ENCODE data around the gene ABCG4.
"Not testable (repeated sequence)": the region's sequence is repeated elsewhere in the genome, so short reads cannot be mapped to it uniquely, and the experiment has no call there.

ABCG4 gene

DNA sequence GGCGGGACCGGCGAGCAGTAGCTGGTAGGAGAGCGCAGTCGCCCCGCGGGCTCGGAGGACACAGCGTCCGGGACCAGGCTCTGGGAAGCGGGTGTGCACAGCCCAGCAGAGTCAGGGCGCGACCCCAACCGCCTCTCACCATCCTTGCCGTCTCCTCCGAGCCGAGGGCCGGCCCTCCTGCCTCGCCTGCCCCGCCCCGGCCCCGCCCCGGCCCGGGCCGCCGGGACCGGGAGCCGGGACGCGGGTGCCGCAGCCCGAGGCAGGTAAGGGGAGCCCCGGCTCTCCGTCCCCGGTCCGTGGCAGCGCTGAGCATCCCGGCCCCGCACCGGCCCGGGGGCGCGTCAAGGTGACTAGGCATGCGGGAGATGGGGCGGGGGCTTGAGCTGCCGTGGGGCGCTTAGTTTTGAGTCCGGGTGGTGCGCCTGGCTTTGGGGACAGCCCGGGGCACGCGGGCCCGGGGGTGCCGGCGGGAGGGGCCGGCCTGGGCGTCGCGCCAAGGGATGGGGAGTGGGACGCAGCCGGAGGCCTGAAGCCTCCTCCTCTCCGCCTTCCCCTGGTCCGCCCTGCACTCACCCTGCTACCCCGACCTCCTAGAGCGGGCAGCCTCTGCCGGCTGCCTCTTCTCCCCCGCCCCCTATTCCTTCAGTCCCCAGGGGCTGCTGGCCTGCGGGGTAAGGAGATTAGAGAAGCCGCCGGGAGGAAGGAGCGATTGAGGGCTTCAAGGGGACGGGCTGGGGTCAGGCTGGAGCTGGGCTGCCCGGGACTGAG, at the start of gene ABCG4:
Gene ABCG4, plus strand, starts transcription at position 35 of the 768 bp plus-strand sequence. CDS start 914 bp downstream, outside the sequence.
- DNase-seq, result no peak

- DNase-seq, result no peak
Measured at GRCh38 chr11:119099711-119100110, 49.1 kb upstream of the ABCG4 start.

- DNase-seq, result peak; percentile 32
Measured at GRCh38 chr11:119100246-119100970, 48.4 kb upstream of the ABCG4 start.

- no peak for DNase-seq
Measured at GRCh38 chr11:119100994-119101758, 47.7 kb upstream of the ABCG4 start.

DNA sequence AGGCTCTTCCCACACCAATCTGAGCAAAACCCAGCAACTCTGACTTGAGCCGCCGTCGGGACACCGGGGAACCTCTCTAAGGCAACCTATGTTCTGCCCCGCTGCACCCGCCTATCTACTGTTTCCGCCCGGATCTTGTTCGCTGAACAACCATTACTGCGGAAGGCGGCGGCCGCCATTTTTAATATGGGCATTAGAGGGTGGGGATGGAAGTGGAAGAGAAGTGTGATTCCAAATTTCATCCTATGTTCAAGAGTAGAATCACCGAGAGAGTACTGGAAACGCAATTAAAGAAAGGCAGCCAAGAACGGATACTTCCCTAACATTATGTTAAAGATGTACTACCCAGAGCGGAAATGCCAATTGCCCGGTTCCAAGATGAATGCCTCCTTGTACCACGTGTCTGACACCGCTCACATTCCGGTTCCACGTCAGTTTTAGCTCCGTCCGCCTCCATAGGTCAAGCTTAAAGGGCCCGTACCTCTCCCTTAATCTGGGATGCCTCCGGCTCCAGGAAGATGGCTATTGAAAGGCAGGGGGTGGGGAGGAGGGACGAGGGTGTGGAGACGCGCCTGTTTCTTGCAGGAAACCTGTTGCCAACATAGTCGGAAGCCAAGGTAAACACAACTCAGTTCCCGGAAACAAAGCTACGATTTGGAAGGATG, 47.0 kb upstream of the ABCG4 start, which contains the start of gene DPAGT1:
Gene DPAGT1, minus strand, starts transcription at position 95 of the 665 bp plus-strand sequence. CDS start 198 bp downstream, outside the sequence.
- peak; percentile 88 for DNase-seq

DNA sequence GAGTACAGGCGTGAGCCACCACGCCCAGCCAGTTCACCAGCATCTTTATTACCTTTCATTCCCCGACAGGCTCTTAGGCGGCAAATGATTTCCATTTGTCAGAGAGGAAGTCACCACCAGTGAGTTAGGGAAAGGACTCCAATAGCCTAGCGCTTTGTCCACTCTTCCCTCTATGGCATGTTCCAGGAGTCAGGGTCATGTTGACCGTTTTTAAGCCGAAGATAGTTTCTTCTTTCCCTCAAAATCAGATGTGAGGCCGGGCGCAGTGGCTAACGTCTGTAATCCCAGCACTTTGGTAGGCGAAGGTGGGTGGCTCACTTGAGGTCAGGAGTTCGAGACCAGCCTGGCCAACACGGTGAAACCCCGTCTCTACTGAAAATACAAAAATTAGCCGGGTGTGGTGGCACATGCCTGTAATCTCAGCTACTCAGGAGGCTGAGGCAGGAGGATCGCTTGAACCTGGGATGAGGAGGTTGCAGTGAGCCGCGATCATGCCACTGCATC, 45.6 kb upstream of the ABCG4 start:
- not testable (repeated sequence) for DNase-seq

- DNase-seq, result no peak
Measured at GRCh38 chr11:119103793-119104192, 45.1 kb upstream of the ABCG4 start.

DNA sequence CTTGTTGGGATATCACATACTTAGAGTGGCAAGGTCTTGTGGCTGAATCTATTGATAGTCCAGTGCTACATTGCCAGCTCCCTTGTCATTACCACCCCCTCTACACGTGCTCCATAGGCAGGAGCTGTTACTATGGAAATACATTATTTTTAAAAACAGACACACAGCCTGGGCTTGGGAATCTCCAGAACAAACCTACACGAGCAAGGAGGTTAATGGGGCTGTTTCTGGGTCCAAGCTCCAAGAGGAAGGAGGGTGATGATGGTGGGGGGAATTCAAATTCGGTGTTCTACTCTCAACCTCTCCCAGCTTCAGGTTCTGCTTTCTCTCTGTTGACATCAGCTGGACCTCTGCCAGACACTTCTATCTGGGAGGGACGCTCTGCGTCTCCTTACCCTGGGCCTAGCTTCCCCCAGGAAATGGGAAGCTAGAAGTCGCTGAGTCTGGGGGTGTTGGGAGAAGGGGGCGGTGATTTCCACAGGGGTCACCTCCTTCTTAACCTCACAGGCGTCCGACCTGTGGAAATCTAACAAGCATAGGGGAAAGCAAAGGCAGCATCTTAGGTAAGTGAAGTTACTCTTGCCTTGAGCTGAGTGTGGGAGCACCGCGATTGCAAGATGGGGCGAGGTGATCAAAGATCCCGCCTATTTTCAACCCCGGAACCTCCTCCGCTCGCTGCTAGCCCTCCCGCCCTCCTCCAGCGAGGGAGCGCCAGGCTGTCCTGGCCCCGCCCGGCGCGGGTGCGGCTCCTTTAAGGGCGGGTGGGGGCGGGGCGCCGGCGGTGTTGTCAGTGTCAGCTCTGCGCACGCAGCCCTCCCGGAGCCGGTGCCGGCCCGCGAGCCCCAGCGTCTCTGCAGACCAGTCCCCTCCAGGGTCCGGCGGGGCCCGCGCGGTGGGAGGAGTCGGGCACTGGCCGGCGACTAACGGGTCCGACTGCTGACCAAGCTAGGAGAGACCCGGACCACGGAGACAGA, 42.0 kb upstream of the ABCG4 start, which contains the start of gene C2CD2L:
Gene C2CD2L, plus strand, starts transcription at position 781 of the 974 bp plus-strand sequence. CDS start 398 bp downstream, outside the sequence.
- peak; percentile 69 for DNase-seq

DNA sequence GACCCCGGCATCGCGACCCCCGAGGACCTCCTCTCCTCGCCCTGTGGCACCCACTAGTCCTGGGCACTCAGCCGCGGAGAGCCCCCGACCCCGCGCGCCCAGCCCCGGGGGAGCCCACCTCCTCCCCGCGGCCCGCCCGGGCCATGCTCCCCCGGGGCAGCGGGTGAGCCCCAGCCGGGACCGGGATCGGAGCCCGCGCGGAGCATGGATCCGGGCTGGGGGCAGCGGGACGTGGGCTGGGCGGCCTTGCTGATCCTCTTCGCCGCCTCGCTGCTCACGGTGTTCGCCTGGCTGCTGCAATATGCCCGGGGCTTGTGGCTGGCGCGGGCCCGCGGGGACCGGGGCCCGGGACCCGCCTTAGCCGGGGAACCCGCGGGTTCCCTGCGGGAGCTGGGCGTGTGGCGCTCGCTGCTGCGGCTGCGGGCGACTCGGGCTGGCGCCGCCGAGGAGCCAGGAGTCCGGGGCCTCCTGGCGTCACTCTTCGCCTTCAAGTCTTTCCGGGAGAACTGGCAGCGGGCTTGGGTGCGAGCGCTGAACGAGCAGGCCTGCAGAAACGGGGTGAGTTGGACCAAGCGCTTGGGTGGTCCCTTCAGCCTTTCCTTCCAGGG, 41.2 kb upstream of the ABCG4 start:
- DNase-seq, result no peak

- no peak for DNase-seq
Measured at GRCh38 chr11:119108146-119108856, 40.6 kb upstream of the ABCG4 start.

- DNase-seq, result no peak
Measured at GRCh38 chr11:119108857-119109221, 40.0 kb upstream of the ABCG4 start.

- DNase-seq, result no peak
Measured at GRCh38 chr11:119109843-119110242, 39.0 kb upstream of the ABCG4 start.

DNA sequence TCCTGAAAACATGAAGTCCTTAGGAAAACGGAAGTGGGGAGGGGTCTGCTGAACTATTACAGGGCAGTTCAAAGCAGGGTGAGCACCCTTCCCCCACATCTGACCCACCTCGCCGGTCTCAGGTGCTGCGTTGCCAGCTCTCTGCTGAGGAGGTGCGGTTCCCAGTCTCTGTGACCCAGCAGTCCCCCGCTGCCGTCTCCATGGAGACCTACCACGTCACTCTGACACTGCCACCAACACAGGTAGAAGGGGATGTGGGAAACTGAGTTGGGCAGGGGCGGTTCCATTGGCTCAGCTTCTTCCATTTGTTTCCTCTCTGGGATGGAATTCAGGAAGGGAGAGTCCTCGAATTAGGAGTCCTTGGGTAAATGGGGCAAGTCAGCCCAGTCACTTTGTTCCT, 38.4 kb upstream of the ABCG4 start:
- DNase-seq, result no peak

DNA sequence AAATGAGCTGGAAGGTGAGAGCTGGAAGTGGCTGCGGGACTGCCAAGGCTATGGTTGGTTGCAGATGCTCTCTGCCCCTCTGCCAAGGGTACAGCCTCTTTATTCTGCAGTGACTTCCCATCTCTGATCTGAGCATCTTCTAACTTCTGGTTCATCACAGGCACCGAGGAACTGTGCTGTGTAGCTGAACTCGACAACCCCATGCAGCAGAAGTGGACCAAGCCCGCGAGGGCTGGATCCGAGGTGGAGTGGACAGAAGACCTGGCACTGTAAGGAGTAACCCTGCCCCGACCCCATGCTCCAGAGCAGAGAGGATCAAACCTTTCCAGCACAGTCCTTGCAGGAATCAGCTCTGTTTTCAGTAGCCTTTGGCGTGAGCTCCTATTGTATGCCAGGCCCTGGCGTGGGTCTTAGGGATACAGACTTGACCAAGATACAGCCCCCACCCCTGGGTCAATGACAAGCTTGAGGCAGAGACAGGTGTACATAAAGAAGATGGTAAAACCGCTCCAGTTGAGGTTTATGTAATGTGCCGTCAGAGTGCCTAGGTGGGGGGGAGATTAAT, 37.4 kb upstream of the ABCG4 start:
- DNase-seq, result no peak

DNA sequence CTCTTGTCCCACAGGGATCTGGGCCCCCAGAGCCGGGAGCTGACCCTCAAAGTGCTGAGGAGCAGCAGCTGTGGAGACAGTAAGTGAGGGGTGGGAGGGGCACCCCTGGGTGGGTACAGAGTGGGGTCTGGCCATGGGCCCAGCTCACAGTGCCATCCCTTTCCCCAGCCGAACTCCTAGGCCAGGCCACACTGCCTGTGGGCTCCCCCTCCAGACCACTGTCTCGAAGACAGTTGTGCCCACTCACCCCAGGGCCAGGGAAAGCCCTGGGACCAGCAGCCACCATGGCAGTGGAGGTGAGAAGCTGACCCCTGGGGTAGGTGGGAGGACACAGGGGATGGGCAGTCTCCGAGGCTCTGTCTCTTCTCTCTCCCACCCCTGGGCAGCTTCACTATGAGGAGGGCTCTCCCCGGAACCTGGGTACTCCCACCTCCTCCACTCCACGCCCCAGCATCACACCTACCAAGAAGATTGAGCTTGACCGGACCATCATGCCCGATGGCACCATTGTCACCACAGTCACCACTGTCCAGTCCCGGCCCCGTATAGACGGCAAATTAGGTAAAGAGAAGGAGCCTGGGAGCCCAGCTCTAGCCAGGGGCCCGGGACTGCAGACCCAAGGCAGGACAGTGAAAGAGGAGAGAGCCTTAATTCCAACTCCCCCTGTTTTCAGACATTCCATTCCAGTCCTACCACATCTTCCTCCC, 36.4 kb upstream of the ABCG4 start:
- no peak for DNase-seq

GRCh38 chr11:119113716-119114115, 35.1 kb upstream of the ABCG4 start:
- no peak for DNase-seq

DNA sequence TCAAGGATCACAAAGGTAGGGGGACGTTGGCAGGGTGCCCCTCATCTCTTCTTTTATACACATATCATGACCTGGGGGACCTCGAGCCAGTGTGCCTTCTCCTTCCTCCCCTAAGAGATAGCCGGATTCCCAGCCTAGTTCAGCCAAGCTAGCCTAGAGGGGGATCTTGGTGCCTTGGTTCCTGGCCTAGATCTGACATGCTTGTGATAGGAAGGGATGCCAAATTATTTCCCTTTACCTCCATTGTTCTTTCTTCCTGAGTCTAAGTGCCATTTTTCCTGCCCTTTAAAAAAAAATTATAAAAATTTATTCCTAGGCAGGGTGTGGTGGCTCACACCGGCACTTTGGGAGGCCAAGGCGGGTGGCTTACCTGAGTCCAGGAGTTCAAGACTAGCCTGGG, 34.5 kb upstream of the ABCG4 start:
- DNase-seq, result no peak

GRCh38 chr11:119115484-119116234, 33.2 kb upstream of the ABCG4 start:
- DNase-seq, result no peak

All from NCI-H748 treated with DMSO at 0.1 percent for 48 hours (cell line).